Muscle of arm (tissue), 12 donors: ENCODE data around the gene PAPSS2. TPM values are rescaled to one million over a fixed set of nuclear protein-coding genes. Genes with fewer than 3 reads are reported as not detected.
"Not testable (repeated sequence)": the region's sequence is repeated elsewhere in the genome, so short reads cannot be mapped to it uniquely, and the experiment has no call there.

ENCODE experiments used
- DNase-seq: peaks from one replicate; pipeline ENCODE4 v3.0.0-alpha.2; 2013
- polyA plus RNA-seq, 12 donors: library from polyadenylated mRNA; unstranded; fragments of 120-200 nt; gene quantifications; one replicate each; pipeline ENCODE4 v1.2.1, GENCODE V29; 2013; ENCODE audit not compliant: insufficient read length in 12 of 12

PAPSS2 gene
- polyA plus RNA-seq, 12 donors = 6.3 to 20.7 (median 9.7) TPM; not detected in 1

DNA sequence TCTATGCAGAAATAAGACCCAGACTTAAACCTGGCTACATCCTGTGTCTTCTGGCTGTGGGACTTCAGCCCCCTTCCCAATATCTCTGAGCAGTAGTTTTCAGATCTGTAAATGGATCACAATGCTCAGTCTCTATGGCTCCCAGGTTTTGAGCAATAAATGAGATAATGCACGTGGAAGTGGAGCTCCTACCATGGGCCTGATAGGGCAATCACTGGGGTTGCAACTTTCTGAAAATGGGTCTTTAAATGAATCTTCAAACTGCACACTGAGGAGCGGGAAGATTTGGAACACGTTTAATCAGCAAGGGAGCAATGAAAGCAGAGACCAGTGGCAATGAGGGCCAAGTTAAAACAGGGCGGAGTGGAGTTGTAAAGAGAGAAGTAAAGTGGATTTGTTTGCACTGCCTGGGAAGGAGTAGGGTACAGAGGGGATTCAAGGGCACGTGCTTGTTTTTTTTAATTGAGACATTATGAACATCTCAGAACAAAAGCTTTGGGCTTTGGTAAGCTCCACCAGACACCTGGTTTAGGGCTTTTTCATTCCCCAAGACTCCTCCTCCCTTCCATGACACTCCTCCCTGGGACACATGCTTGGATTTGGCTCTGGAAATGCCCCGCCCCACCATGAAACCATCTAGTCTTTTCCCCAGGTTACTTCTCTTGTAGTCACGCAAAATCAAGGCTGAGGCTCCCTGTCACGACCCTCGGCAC lies 42.7 kb downstream of the PAPSS2 start:
- DNase-seq = no peak

DNA sequence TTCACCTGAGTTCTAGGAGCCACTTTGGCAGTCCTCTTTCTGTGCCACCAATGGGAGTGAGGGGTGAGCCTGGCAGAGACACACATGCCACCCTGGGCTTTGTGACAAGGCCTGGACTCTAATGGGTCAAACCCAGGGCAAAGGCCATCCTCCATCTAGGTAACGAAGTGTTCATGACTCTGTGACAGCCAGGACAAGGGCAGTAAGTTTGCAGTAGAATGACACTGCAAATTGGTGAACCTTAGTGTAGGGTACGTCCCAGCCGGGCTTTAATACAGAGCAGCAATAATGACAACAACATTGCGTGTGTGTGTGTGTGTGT lies 43.3 kb downstream of the PAPSS2 start:
- DNase-seq = no peak

DNA sequence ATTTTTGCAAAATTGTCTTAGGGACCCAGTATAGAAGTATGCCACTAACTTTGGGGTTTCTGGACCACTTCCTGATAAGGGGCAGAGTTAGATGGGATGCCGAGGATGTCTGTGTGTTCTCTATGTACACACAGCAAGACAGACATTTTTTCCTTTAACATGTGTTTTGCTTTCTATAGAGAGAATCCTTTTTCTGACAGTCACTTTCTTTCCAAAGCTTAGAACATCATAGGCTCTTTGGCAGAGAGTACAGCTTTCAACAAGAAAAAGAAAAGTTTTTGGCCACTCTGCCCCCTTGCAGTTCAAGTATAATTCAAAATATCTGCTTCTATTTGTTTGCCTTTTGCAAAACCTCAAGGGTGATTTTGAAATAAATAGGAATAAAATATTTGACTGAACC lies 44.1 kb downstream of the PAPSS2 start:
- peak; percentile 31 for DNase-seq

DNA sequence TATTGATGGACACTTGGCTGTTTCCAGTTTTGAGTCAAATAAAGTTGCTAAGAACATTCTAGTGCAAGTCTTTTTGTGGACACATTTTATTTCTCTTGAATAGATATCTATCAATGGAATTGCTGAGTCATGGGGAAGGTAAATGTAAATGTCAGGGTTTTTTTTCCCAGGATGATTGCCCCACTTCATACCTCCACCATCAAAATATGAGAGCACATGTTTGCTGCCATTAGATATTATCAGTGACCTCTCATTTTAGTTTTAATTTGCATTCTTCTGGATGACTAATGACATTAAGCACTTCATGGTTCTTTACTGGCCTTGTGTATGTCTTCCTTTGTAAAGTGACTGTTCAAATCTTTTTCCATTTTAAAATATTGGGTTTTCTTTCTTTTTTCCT lies 45.7 kb downstream of the PAPSS2 start:
- no peak for DNase-seq

DNA sequence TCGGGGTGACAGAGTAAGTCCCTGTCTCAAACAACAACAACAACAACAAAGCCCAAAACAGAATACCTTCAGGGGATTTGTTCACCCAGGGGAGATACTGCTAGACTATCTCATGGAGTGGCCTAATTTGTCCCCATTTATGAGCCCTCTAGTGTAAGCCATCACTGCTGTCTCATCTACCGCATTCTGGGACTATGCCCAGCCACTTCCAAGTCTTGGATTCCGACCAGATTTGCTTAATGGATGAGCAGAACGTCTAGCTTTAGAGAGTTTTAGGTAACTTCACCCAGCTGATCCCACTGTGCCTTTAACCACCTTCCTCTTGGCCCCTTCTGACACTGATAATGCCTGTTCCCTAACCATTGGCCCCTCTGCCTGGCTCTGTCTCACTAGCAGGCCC lies 47.1 kb downstream of the PAPSS2 start:
- DNase-seq = no peak

DNA sequence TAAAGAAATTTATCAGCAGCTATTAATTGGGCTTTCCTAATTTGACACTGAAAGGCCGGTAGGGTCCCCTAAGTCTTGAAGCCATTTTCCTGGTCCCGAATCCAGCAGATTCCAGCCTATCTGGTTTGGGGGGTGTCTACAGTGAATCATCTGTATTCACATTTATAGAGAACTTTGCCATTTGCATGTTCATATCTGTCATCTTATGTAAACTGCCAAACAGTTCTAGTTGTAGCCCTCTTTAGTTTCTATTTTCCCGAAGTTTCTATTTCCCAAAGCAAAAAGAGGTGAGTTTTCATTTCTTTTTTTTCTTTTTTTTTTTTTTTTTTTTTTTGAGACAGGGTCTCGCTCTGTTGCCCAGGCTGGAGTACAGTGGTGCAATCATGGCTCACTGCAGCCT lies 47.6 kb downstream of the PAPSS2 start:
- DNase-seq = no peak

DNA sequence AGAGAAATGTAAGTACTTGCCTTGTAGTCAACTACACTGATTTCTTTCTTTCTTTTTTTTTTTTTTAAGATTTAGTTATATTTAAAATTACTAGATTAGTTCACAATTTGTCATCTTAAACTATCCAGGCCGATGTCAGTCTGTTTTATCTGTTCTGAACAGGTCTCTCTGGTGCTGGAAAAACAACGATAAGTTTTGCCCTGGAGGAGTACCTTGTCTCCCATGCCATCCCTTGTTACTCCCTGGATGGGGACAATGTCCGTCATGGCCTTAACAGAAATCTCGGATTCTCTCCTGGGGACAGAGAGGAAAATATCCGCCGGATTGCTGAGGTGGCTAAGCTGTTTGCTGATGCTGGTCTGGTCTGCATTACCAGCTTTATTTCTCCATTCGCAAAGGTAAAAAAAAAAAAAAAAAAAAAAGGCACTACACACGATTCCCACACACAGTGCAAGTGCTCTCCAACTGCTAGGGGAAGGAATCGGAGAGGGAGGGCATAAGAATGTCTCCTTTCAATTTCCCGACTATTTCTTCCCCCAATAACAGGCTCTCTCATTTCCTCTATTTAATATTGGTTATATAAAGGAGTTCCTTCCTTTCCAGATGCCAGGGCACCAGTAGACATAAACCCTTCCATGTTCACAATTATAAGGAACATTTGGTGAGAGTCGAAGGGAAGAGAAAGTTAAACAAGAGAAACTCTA lies 53.4 kb downstream of the PAPSS2 start:
- DNase-seq = no peak

DNA sequence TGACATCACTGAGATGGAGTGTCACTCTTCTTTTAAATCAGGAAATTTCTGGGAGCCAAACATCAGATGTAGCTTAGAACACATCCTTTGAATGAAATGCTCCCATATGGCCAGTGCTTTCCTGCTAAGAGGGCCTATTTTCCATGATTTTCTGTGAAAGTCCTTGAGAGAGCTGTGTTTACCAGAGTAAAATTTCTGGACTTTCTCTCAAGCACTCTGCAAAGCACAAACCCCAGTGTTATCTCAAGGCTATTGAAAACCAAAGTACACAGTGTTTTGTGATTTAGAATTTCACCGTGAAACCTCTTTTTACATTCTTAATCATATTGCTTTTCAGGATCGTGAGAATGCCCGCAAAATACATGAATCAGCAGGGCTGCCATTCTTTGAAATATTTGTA lies 54.0 kb downstream of the PAPSS2 start:
- no peak for DNase-seq

DNA sequence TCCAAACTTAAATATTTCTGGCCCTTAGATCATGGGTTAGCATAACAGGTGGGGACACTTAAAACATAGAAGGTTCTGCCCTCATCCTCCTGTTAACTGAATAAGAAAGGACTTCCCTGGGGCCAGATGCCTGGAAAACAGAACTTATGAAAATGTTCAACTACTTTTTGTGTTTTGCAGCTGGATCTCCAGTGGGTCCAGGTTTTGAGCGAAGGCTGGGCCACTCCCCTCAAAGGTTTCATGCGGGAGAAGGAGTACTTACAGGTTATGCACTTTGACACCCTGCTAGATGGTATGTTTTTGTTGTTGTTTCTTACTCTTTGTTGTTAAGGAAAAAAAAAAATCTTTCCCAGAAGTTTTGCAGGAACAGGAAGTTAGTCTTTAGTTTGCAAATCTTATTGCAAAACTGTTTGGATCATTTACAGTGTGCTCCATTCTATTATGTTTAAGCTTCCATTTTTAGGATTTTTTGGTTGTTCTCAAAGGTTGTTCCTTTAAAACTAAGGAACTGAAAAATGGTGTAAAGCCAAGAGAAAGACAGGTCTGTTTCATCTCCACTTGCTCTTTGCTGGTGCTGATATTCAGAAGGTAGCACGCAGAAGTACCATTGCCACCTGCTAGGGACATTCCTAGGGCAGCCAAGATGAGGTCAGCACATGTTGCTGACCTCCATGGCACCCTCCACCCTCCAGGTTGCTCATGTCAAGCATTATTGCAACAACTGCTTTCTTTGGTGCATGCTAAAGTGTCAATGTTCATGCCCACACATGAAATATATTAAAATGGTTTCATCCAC lies 56.1 kb downstream of the PAPSS2 start:
- DNase-seq = no peak

DNA sequence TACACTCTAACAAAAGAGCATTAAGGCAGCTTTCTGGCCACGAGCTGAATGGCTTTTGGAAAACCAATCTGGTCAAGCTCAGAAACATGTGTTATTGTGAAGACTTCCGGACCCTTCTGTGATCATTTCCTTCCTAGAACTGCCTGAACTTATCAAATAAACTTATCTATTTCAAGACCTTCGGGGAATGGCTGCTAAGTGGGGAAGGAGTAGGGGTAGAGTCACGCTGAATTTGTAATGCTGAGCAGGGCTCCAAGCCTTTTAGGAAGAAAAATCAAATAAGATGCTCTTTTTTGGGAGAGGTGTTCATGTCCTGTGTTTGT lies 56.6 kb downstream of the PAPSS2 start:
- DNase-seq = no peak

DNA sequence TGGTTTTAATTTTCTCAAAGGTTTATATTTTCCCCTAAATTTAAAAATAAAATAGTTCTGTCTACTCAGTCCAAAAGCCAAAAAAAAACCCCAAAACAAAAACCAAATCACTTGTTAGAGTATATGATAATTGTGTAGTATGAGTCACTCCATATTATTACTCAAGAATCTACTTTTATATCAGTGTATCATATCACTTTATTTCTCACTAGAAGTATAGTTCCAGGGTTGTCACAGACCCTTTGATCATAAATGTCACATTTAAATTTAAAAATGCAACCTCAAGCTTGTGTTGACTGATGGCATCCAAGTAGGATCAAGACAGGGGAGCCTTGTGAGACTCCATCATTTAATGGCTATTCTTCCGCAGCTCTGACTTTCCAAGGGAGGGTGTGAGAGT lies 61.0 kb downstream of the PAPSS2 start:
- no peak for DNase-seq

DNA sequence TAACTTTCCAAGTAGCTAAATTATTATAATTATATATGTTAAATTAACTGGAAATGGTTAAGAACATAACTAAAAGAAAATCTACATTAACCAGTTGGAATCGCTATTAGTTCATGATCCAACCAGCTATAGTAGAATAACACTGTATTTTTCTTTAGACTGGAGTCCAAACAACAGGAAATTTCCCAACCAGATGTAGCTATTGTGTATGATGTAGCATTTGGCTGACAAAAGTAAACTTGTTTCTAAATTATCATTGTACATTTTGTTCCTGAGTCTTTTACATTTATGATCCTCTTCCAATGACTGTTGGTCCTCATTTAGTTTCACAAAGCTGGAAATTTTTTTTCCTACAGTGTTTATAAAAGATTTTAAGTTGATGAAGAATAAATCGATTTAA lies 62.1 kb downstream of the PAPSS2 start:
- no peak for DNase-seq

DNA sequence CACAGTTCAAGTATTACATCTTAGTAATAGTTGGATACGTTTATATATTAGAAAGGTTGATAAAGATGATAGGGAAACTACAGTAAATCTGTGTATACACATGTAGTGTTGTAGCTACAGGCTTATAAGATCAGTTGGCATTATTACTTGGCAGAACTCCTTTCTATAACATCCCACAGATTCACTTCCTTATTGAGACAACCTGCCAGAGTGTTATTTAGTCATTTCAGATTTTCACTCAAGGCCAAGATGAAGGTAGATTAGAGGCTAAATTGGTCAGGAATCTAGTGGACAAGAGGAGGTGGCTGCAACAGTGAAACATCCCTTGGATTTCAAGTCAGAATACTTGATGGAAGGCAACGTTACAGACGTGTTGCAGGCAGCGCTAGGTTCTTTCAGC lies 63.0 kb downstream of the PAPSS2 start:
- no peak for DNase-seq

DNA sequence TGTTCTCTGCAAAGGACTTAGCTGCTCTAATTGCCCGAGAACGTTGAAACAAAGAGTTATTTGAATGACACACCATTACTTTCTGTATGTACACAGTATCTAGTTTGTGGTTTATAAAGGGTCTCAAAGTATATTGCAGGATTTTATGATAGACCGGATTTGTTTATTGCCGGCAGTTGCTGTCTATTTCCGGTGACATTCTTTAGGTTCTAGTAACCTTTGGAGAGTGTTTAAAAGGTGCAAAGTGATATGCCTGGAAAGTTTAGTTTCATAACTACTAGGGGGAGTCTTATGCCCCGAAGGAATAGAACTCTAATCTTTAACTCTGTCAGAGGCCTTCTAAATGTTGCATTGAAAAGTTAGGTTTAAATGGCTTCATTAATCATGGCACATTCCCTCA lies 63.8 kb downstream of the PAPSS2 start:
- no peak for DNase-seq

DNA sequence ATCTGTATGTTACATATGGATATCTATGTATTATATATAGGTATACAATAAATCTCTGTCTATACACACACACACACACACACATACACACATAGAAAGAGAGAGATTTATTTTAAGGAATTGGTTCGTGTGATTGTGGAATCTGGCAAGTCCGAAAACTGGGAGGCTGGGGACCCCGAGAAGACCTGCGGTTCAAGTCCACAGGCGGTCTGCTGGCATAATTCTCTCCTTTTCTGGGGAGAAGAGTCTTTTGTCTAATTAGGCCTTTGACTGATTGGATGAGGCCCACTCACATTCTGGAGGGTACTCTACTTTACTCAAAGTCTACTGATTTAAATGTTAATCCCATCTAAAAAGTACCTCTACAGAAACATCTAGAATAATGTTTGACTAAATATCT lies 65.1 kb downstream of the PAPSS2 start:
- no peak for DNase-seq

DNA sequence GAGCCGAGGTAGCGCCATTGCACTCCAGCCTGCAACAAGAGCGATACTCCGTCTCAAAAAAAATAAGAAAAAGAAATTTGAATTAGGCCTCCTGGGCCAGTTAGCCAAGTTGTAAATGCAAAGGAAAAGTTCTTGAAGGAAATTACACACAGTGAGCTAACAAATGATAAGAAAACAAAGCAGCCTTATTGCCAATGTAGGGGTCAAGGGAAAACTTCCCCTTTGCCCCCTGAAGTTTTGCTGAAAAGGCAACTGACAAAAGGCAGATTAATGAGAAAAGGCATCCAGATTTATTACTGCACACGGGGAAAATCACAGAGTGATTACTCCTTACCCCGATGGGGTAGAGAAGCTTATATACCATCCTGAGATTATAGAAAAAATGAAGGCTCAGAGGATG lies 70.3 kb downstream of the PAPSS2 start:
- no peak for DNase-seq

DNA sequence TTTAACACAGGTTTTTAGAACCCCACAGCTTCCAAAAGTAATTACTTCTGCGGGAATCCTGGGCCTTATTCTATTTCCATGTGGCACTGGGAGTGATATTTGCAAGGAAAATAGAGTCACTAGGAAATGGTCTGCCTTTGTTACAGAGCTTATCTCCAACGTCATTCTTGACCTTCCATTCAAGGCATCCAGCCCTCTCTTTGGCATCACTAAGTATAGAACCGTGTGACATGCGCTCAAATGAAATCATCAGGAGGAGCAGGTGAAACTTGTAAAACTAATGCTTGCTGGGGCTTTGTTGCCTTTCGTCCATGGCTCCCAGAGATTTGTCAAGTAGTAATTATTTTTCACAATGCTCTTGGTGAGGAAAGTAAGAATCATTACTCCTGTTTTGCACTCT lies 73.4 kb downstream of the PAPSS2 start:
- no peak for DNase-seq

DNA sequence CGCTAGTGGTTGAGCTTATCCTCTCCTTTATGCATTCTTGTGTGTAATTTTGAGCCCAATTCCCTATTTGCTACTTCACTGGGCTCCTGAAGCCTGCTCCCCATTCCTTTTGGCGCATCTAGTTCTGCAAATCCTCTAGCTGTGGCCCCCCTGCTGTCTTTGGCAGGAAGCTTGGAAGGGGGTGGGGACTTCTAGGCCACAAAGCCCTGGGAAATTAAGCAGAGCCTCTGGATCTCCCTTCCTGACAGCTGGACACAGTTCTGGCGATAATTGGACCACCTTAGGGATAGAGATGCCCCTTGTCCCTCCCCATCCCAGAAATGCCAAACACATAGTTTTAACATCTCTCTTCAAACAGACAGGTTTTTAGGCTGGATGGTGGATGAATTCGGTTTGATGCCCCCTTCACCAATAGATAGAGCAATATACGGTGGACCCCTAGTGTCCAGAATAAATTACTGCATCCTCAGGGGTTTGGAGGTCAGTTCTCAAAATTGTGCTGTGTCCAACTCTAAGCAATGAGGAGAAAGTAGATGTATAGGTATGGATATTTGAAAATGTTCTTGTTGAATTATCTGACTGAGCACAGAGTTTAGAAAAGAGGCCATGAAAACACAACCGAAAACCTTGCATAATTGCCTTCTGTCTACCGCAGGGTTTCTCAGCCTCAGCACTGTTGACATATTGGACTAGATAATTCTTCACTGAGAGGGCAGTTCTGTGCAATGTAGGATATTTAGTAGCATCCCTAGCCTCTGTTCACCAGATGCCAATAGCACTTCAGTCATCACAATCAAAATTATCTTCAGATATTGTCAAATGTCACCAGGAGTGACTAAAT lies 75.5 kb downstream of the PAPSS2 start:
- peak; percentile 60 for DNase-seq

DNA sequence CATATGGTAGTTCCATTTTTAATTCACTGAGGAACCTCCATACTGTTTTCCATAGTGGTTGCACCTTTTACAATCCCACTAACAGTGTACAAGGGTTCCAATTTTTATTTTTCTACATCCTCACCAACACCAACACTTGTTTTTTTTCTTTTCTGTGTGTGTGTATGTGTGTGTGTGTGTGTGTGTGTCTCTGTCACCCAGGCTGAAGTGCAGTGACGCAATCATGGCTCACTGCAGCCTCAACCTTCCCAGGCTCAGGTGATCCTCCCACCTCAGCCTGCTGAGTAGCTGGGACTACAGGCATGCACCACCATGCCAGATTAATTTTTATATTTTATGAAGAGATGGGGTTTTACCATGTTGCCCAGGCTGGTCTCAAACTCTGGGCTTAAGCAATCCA lies 78.6 kb downstream of the PAPSS2 start:
- not testable (repeated sequence) for DNase-seq

DNA sequence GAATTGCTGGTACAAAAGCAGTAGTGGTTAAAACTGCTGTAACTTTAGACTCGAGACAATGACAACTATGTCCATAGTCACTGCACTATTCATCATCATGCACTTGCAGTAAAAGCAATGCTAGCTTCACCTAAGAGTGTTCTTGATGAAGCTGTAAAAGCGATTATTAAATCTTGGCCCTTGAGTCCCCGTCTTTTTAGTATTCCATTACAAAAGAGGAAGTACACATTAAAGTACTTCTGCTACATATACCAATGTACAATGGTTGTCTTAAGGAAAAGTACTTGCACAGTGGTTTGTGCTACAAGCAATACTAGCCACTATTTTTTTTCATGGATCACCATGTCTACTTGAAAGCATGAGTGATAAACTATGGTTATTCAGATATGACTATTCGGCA lies 80.0 kb downstream of the PAPSS2 start:
- DNase-seq = no peak

DNA sequence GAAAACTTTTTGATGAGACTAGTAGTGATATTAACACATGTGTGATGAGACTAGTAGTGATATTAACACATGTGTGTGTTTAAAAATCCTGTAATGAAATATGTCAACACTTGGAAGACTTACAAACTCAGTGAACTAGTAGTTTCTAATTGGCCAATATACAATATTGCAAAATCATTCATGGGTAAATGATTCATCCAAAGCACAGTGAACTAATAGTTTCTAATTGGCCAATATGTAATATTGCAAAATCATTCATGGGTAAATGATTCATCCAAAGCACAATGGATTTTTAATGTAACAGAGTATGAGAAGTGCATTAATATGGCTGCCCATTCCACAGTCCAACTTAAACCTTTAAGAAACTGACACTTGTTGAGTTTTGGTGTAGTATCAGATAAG lies 80.6 kb downstream of the PAPSS2 start:
- DNase-seq = no peak

DNA sequence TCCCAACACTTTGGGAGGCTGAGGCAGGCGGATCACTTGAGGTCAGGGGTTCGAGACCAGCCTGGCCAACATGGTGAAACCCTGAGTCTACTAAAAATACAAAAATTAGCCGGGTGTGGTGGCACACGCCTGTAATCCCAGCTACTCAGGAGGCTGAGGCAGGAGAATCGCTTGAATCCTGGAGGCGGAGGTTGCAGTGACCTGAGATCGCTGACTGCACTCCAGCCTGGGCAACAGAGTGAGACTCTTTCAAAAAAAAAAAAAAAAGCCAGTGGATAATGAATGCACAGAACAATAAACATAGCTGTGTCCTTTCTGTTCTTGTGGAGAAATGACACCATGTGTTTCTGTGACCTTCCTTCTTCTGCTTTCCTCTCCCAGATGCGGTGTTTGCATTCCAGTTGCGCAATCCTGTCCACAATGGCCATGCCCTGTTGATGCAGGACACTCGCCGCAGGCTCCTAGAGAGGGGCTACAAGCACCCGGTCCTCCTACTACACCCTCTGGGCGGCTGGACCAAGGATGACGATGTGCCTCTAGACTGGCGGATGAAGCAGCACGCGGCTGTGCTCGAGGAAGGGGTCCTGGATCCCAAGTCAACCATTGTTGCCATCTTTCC lies 83.4 kb downstream of the PAPSS2 start:
- not testable (repeated sequence) for DNase-seq
